K562 (cell line): ENCODE results near the gene GORASP2. TPM values are rescaled to one million over a fixed set of nuclear protein-coding genes. Genes with fewer than 3 reads are reported as not detected.
A peak's percentile ranks its signal among the peaks of the same experiment; 100 is the strongest.

ENCODE experiments used
- CBFA2T3 ChIP-seq: fragments of 450-650 bp; IDR thresholded peaks from 2 replicates; pipeline ENCODE4 v1.6.1; 2017
- DPF2 ChIP-seq: fragments of 450-650 bp; IDR thresholded peaks from 2 replicates; pipeline ENCODE4 v1.6.1; 2016
- EGR1 ChIP-seq: fragments of 450-650 bp; conservative IDR thresholded peaks from 2 replicates; pipeline ENCODE4 v1.6.1; 2017; ENCODE audit warnings: mild to moderate bottlenecking
- ERF ChIP-seq: fragments of 450-650 bp; formaldehyde crosslinking; IDR thresholded peaks from 2 replicates; pipeline ENCODE4 v1.4.0; 2020; ENCODE audit warnings: mild to moderate bottlenecking, mixed read lengths
- HDAC1 ChIP-seq, 2 experiments: fragments of 450-650 bp; IDR thresholded peaks; 2 replicates each; pipeline ENCODE4 v1.6.1; 2016 to 2017; ENCODE audit warnings: inconsistent platforms in 1 of 2, mild to moderate bottlenecking in 1 of 2, moderate library complexity in 1 of 2
- ILF3 ChIP-seq: fragments of 450-650 bp; IDR thresholded peaks from 2 replicates; pipeline ENCODE4 v1.6.1; 2018; ENCODE audit warnings: antibody characterized with exemption, mild to moderate bottlenecking, moderate library complexity, borderline replicate concordance
- KLF1 ChIP-seq: fragments of 450-650 bp; IDR thresholded peaks from 2 replicates; pipeline ENCODE4 v1.6.1; 2016; ENCODE audit warnings: missing genetic modification characterization, missing compliant biosample characterization
- PCBP1 ChIP-seq: fragments of 200-400 bp; formaldehyde crosslinking; IDR thresholded peaks from 2 replicates; pipeline ENCODE4 v1.6.1; 2018; ENCODE audit warnings: mild to moderate bottlenecking, low read depth, low read length; ENCODE audit not compliant: poor library complexity, severe bottlenecking
- RAD21 ChIP-seq, 2 experiments: fragments of 250-450 bp in 1 of 2; fragments of 450-650 bp in 1 of 2; sonication (Bioruptor Pico) in 1 of 2; formaldehyde crosslinking in 1 of 2; IDR thresholded peaks in 1 of 2; conservative IDR thresholded peaks in 1 of 2; 2 replicates each; pipeline versions ENCODE4 v1.4.0 to v1.8.0; 2020 to 2022; ENCODE audit warnings: mild to moderate bottlenecking in 2 of 2, moderate library complexity in 1 of 2
- SAFB ChIP-seq: fragments of 200-400 bp; formaldehyde crosslinking; IDR thresholded peaks from 2 replicates; pipeline ENCODE4 v1.6.1; 2017; ENCODE audit warnings: low read depth, low read length, borderline replicate concordance
- TAL1 ChIP-seq: fragments of 450-650 bp; IDR thresholded peaks from 2 replicates; pipeline ENCODE4 v1.6.1; 2016; ENCODE audit warnings: mild to moderate bottlenecking
- TRIM28 ChIP-seq: fragments of 450-650 bp; IDR thresholded peaks from 2 replicates; pipeline ENCODE4 v1.6.1; 2017
- ZKSCAN1 ChIP-seq: fragments of 150-350 bp; IDR thresholded peaks from 2 replicates; pipeline ENCODE4 v1.6.1; 2016; ENCODE audit warnings: low read depth, low read length
- ZNF75A ChIP-seq: fragments of 450-650 bp; formaldehyde crosslinking; IDR thresholded peaks from 2 replicates; pipeline ENCODE4 v1.4.0; 2020; ENCODE audit warnings: mild to moderate bottlenecking
- ZZZ3 ChIP-seq: fragments of 450-650 bp; IDR thresholded peaks from 2 replicates; pipeline ENCODE4 v1.6.1; 2016; ENCODE audit warnings: antibody characterized with exemption, mild to moderate bottlenecking, moderate library complexity
- polyA plus RNA-seq, 8 experiments: library from polyadenylated mRNA; depleted of rRNA in 4 of 8; stranded (reverse) in 5 of 8; unstranded in 3 of 8; fragments of >200 nt; fragmentation: Nextera tagmentation in 2 of 8; fragmentation: Illumina TruSeq in 1 of 8; extraction: Ambion mirVana in 2 of 8; extraction: Trizol in 1 of 8; gene quantifications; 2 replicates each; pipeline versions ENCODE4 v1.2.1 to v1.2.3, GENCODE V29; 2011 to 2014; ENCODE audit warnings: inconsistent platforms in 1 of 8, missing spikeins in 1 of 8
- total RNA-seq, 7 experiments: library from RNA; depleted of rRNA in 6 of 7; stranded (reverse); fragments of >200 nt in 6 of 7; fragmentation: Illumina TruSeq in 2 of 7; extraction: Trizol in 2 of 7; gene quantifications; 2 replicates each; pipeline versions ENCODE4 v1.2.1 to v1.2.3, GENCODE V29; 2011 to 2021; ENCODE audit warnings: low replicate concordance in 1 of 7
- TF ChIP-seq, protein P1 (sequence below): sonication (generic); formaldehyde crosslinking; IDR thresholded peaks from 2 replicates; pipeline ENCODE4 v1.8.0; 2022; ENCODE audit warnings: missing genetic modification reagents, mild to moderate bottlenecking, moderate library complexity, borderline replicate concordance
- TF ChIP-seq, protein P2 (sequence below): fragments of 450-650 bp; IDR thresholded peaks from 2 replicates; pipeline ENCODE4 v1.6.1; 2018; ENCODE audit not compliant: partially characterized antibody
- TF ChIP-seq, protein P3 (sequence below): fragments of 450-650 bp; IDR thresholded peaks from 2 replicates; pipeline ENCODE4 v1.6.1; 2016; ENCODE audit warnings: missing biosample characterization, missing genetic modification characterization
- TF ChIP-seq, protein P4 (sequence below): fragments of 250-450 bp; sonication (Bioruptor Pico); IDR thresholded peaks from 2 replicates; pipeline ENCODE4 v1.4.0; 2020; ENCODE audit warnings: mild to moderate bottlenecking, moderate library complexity, borderline replicate concordance

The GORASP2 gene
- total and polyA plus RNA-seq, 9 of the 15 experiments (the other 6 are each of a cell fraction or from before 2014, with no cell fraction given): 27.4 to 180 (median 59.6) TPM

DNA sequence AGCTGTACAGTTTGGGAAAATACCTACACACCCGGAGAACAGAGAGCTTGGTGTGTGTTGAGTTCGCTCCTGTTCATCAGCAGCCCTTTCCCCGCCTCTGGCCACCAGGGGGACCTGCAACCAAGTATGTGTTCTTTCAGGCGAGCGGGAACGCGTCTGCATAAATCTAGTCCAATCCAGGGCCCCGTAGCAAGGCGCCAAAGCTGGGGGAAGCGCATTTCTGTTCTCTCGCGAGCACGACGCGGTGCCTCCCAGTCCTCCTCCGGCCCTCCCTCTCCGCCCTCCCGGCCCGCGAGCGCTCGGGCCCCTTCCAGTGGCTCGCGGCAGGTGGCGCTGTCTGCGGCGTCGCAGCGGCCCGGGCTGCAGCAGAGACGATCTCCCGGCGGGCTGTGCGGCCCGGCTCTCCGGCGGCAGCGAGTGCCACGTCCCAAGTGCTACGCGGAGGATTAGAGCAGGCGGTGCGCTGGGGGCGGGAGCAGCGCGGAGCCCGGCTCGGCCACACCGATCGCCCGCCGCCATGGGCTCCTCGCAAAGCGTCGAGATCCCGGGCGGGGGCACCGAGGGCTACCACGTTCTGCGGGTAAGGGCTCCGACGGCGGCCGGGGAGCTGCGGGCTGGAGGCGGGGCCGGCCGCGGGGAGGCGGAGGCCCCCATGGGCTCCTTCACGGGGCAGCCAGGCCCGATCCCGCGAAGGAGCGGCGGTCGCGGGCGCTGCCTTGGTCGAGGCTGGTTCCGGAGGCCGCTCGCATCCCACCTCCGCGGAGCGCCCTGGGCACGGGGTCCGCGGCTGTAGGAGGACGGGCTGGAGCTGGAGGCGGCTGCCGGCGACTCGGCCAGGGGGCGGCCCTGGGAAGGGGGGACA is at the start of gene GORASP2 (continued):
- TF ChIP-seq EGR1 (peak; percentile 49; the same call in 1 of the 2 replicates), PCBP1 (peak; percentile 74), ZNF75A (0 out of 2 replicates have a peak, but pooled peaks have one; percentile 71), TAL1 (0 out of 2 replicates have a peak, but pooled peaks have one; percentile 12), ERF (peak; percentile 44; the same call in 1 of the 2 replicates), ILF3 (peak; percentile 93; the same call in 1 of the 2 replicates), KLF1 (tag) (peak; percentile 17; the same call in 1 of the 2 replicates), DPF2 (no peak; the same call in 1 of the 2 replicates), RAD21 (CRISPR knock-in tag; conservative IDR thresholded peaks at IDR 0.05 in 1 of 2, IDR thresholded peaks at IDR 0.05 in 1 of 2) (peak; percentile 69 to 72), TRIM28 (peak; percentile 59; the same call in 1 of the 2 replicates), ZZZ3 (peak; percentile 97), CBFA2T3 (0 out of 2 replicates have a peak, but pooled peaks have one; percentile 23), SAFB (peak; percentile 47; the same call in 1 of the 2 replicates), ZKSCAN1 (peak; percentile 76), HDAC1 (IDR thresholded peaks at IDR 0.05) (peak in 1 of 2 experiments; percentile 79; a peak in 2 of 4 replicates)
- TF ChIP-seq, protein P1, sequence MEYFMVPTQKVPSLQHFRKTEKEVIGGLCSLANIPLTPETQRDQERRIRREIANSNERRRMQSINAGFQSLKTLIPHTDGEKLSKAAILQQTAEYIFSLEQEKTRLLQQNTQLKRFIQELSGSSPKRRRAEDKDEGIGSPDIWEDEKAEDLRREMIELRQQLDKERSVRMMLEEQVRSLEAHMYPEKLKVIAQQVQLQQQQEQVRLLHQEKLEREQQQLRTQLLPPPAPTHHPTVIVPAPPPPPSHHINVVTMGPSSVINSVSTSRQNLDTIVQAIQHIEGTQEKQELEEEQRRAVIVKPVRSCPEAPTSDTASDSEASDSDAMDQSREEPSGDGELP: peak; percentile 85
- TF ChIP-seq, protein P2, sequence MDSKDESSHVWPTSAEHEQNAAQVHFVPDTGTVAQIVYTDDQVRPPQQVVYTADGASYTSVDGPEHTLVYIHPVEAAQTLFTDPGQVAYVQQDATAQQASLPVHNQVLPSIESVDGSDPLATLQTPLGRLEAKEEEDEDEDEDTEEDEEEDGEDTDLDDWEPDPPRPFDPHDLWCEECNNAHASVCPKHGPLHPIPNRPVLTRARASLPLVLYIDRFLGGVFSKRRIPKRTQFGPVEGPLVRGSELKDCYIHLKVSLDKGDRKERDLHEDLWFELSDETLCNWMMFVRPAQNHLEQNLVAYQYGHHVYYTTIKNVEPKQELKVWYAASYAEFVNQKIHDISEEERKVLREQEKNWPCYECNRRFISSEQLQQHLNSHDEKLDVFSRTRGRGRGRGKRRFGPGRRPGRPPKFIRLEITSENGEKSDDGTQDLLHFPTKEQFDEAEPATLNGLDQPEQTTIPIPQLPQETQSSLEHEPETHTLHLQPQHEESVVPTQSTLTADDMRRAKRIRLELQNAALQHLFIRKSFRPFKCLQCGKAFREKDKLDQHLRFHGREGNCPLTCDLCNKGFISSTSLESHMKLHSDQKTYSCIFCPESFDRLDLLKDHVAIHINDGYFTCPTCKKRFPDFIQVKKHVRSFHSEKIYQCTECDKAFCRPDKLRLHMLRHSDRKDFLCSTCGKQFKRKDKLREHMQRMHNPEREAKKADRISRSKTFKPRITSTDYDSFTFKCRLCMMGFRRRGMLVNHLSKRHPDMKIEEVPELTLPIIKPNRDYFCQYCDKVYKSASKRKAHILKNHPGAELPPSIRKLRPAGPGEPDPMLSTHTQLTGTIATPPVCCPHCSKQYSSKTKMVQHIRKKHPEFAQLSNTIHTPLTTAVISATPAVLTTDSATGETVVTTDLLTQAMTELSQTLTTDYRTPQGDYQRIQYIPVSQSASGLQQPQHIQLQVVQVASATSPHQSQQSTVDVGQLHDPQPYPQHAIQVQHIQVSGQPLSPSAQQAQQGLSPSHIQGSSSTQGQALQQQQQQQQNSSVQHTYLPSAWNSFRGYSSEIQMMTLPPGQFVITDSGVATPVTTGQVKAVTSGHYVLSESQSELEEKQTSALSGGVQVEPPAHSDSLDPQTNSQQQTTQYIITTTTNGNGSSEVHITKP: peak; percentile 60
- TF ChIP-seq, protein P3, sequence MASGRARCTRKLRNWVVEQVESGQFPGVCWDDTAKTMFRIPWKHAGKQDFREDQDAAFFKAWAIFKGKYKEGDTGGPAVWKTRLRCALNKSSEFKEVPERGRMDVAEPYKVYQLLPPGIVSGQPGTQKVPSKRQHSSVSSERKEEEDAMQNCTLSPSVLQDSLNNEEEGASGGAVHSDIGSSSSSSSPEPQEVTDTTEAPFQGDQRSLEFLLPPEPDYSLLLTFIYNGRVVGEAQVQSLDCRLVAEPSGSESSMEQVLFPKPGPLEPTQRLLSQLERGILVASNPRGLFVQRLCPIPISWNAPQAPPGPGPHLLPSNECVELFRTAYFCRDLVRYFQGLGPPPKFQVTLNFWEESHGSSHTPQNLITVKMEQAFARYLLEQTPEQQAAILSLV: no peak
- TF ChIP-seq, protein P4, sequence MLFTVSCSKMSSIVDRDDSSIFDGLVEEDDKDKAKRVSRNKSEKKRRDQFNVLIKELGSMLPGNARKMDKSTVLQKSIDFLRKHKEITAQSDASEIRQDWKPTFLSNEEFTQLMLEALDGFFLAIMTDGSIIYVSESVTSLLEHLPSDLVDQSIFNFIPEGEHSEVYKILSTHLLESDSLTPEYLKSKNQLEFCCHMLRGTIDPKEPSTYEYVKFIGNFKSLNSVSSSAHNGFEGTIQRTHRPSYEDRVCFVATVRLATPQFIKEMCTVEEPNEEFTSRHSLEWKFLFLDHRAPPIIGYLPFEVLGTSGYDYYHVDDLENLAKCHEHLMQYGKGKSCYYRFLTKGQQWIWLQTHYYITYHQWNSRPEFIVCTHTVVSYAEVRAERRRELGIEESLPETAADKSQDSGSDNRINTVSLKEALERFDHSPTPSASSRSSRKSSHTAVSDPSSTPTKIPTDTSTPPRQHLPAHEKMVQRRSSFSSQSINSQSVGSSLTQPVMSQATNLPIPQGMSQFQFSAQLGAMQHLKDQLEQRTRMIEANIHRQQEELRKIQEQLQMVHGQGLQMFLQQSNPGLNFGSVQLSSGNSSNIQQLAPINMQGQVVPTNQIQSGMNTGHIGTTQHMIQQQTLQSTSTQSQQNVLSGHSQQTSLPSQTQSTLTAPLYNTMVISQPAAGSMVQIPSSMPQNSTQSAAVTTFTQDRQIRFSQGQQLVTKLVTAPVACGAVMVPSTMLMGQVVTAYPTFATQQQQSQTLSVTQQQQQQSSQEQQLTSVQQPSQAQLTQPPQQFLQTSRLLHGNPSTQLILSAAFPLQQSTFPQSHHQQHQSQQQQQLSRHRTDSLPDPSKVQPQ (CRISPR knock-in tag): no peak
